ENCODE data around the gene CHP1. TPM values are rescaled to one million over a fixed set of nuclear protein-coding genes. Genes with fewer than 3 reads are reported as not detected.
"Not testable (repeated sequence)": the region's sequence is repeated elsewhere in the genome, so short reads cannot be mapped to it uniquely, and the experiment has no call there.

Gene CHP1
- total and polyA plus RNA-seq, 2 of the 8 experiments (the other 6 are each of a cell fraction or from before 2014, with no cell fraction given): 45.2 to 89.0 TPM

DNA sequence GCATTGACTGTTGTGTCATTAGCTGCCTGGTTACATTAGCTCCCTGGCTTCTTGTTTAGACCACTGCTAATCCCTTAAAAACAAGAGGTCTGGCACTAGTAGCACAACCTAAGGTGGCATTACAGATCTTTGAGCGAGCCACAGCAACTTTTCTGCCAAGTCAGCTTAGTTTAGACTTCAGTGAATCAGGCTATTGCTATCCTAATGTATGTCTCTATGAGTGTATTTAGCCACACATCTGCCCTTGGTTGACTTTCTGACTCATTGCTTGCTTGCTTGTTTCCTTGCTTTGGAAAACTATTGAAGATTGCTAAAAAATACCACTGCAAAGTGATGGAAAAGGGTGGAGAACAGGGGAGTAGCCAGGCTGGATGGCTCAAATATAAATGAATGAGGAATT is 50.2 kb downstream of the CHP1 start (continued):
- TF ChIP-seq HDAC2 (IDR thresholded peaks at IDR 0.05; ENCODE audit: borderline replicate concordance in 1 of 2, low read depth in 2 of 2, low read length in 2 of 2) (no peak), CHD1 (IDR thresholded peaks at IDR 0.05; ENCODE audit: low read depth, low read length) (no peak), SIRT6 (IDR thresholded peaks at IDR 0.05; ENCODE audit: low read length) (no peak), CBX5 (IDR thresholded peaks at IDR 0.05; ENCODE audit: low read depth, low read length) (no peak), FOSL1 (IDR thresholded peaks at IDR 0.05; ENCODE audit: insufficient read depth, low read depth, low read length) (no peak), ASH2L (IDR thresholded peaks at IDR 0.05; ENCODE audit: low read length) (no peak)

DNA sequence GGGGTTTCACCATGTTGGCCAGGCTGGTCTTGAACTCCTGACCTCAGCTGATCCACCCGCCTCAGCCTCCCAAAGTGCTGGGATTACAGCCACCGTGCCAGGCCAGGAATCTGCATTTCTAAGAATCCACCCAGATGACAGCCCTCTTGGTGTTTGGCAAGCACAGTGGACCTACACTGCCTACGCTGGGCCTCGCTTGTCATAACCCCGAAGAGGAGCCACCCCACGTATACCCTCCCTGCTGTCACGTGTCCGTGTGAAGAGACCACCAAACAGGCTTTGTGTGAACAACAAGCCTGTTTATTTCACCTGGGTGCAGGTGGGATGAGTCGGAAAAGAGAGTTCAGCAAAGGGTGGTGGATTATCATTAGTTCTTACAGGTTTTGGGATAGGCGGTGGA is 51.4 kb downstream of the CHP1 start:
- H2BK20ac ChIP-seq (ENCODE audit: low read length); H2BK5ac ChIP-seq (ENCODE audit: low read depth, low read length); H3K9ac ChIP-seq (replicated peaks in 1 of 4; ENCODE audit: extremely low read depth in 1 of 4, low read depth in 3 of 4, low read length in 3 of 4); H4K20me1 ChIP-seq (replicated peaks in 1 of 2; ENCODE audit: control insufficient read depth in 1 of 2, insufficient read depth in 2 of 2, low read length in 2 of 2); H3K56ac ChIP-seq (replicated peaks; ENCODE audit: insufficient read length, low read depth, low read length); H3K14ac ChIP-seq (ENCODE audit: insufficient read length); H2AFZ ChIP-seq (ENCODE audit: low read length); H3K4me1 ChIP-seq (replicated peaks in 1 of 4; ENCODE audit: control insufficient read depth in 3 of 4, insufficient read depth in 4 of 4, low read length in 3 of 4); H3K4ac ChIP-seq (replicated peaks; ENCODE audit: insufficient read length, low read depth, low read length); H4K5ac ChIP-seq (ENCODE audit: insufficient read length, low read depth, low read length); H3K79me1 ChIP-seq (ENCODE audit: low read depth, low read length); H3K18ac ChIP-seq (ENCODE audit: extremely low read depth, low read length); H3K27me3 ChIP-seq (replicated peaks in 1 of 4; ENCODE audit: control insufficient read depth in 3 of 4, extremely low read depth in 1 of 4, insufficient read depth in 3 of 4, low read length in 3 of 4); H3K4me2 ChIP-seq (ENCODE audit: insufficient read depth in 1 of 2, low read depth in 2 of 2, low read length in 2 of 2); DNase-seq (ENCODE audit: low read depth in 1 of 2, low spot score in 2 of 2); H2BK12ac ChIP-seq (ENCODE audit: low read depth, low read length); H3K23me2 ChIP-seq (ENCODE audit: low read depth, low read length); H3K9me3 ChIP-seq (ENCODE audit: insufficient read depth in 2 of 2, low read depth in 1 of 2, low read length in 1 of 2); H3K23ac ChIP-seq (ENCODE audit: insufficient read length); H4K91ac ChIP-seq (replicated peaks; ENCODE audit: insufficient read length, low read length); H2BK120ac ChIP-seq (replicated peaks; ENCODE audit: low read depth, low read length); H2BK15ac ChIP-seq (ENCODE audit: low read length); CTCF ChIA-PET (ENCODE audit: partially characterized antibody); H3K4me3 ChIP-seq (ENCODE audit: extremely low read depth in 1 of 4, insufficient read depth in 2 of 4, low read depth in 3 of 4, low read length in 4 of 4); FAIRE-seq; H4K8ac ChIP-seq (ENCODE audit: extremely low read depth, insufficient read depth, low read length); H2AK5ac ChIP-seq (ENCODE audit: low read depth, low read length); H3K27ac ChIP-seq (ENCODE audit: low read depth, low read length): not testable (repeated sequence)
- POLR2A ChIA-PET (ENCODE audit: partially characterized antibody): interaction anchor here (0.6 to 1.7 kb wide), 6 partner anchors 9 to 248 kb away, joined by 3 to 11 read pairs (median 4); partner anchors contain the start of genes NUSAP1 and OIP5
- 89% methylated on average over 10 of the region's 10 CpGs; no CpG with 5 or more reads in 1 of the 2 experiments for WGBS, 2 experiments (ENCODE audit: extremely low coverage in 1 of 2, insufficient coverage in 1 of 2, insufficient read length in 1 of 2, insufficient replicate concordance in 2 of 2, low coverage in 1 of 2, low lambda C conversion rate in 2 of 2, missing lambda C conversion rate in 1 of 2)
- H3K36me3 ChIP-seq (ENCODE audit: control insufficient read depth in 2 of 4, insufficient read depth in 4 of 4, low read length in 3 of 4): peaks cover 9 to 40% (median 26%) of the 10 kb centered on the region in 4 experiments
- H3K79me2 ChIP-seq (ENCODE audit: control insufficient read depth in 1 of 2, insufficient read depth in 2 of 2, low read length in 2 of 2): peaks cover 11 to 36% of the 10 kb centered on the region in 2 experiments
